Activated CD4-positive, alpha-beta T cell treated with anti-CD3 and anti-CD28 coated beads, Interleukin-2, amount 50 U/mL, for 4 hours (primary cell): ENCODE data around the gene GSS.
"Not testable (repeated sequence)": the region's sequence is repeated elsewhere in the genome, so short reads cannot be mapped to it uniquely, and the experiment has no call there.

Source experiments
- DNase-seq, 2 experiments: peaks; one replicate each; pipeline ENCODE4 v3.0.0-alpha.2; 2020

GSS gene

GRCh38 chr20:34896086-34896621, 59.5 kb downstream of the GSS start:
- no peak for DNase-seq

DNA sequence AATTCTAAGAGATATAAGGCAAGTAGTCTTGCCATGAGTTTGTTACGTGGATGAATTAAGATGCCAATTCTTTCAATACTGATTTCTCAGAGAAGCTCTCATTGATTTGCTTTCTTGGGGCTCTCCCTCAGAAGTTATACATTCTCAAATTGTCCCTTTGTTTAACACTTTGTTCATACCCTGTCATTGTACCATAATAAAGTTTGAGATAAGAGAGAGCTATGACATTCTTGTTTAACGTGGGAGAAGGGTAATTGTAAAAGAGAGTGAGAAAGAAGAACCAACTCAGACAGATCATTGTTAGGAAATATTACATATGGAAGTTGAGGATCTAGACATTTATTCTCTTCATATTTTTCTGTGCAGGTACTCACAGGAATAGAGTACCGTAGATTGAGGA, 60.1 kb downstream of the GSS start:
- no peak for DNase-seq

GRCh38 chr20:34894723-34895122, 60.9 kb downstream of the GSS start:
- DNase-seq: no peak

GRCh38 chr20:34892671-34893070, 62.9 kb downstream of the GSS start:
- no peak for DNase-seq

DNA sequence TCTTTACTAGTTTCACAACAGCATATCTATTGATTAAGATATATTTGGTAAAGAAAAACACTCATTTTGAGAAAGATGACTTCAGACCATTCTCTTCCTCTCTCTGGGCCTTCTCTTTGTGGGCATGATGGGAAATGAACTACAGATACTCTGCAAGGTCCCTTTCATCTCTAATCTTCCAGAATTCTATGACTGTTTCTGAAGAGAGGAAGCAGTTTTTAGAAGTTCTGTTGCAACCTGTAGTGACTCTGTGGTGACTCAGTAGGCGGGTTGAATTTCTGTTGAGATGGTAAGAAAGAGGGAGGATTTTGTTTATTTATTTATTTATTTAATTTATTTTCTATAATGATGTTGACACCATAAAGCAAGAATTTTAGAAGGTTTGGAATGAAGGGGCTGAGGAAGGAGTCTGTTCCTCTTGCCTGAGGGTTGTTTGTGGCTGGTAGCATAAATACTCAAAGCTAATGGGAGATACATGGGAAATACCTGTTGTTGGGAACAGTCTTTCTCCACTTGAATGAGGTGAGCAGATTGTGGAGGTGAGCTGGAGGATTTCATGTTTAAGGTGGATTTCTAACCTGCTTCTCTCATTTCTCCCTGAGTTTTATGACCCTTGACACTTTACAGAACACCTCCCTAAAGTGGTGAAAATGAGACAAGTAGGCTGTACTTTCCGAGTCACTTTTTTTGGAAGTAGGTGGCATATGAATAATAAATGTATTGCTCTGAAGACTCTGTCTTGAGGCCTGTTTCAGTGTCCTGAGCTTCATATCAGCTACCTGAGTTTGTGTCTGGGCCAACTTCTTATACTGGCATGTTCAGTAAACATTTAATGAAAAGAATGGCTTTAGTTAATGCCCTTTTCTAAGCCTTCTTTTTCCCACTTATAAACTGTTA, 64.2 kb downstream of the GSS start:
- peak in 1 of 2 experiments; percentile 14 for DNase-seq

GRCh38 chr20:34888468-34888867, 67.1 kb downstream of the GSS start:
- no peak for DNase-seq

GRCh38 chr20:34887023-34887422, 68.6 kb downstream of the GSS start:
- no peak for DNase-seq

GRCh38 chr20:34886122-34886521, 69.5 kb downstream of the GSS start:
- no peak for DNase-seq

DNA sequence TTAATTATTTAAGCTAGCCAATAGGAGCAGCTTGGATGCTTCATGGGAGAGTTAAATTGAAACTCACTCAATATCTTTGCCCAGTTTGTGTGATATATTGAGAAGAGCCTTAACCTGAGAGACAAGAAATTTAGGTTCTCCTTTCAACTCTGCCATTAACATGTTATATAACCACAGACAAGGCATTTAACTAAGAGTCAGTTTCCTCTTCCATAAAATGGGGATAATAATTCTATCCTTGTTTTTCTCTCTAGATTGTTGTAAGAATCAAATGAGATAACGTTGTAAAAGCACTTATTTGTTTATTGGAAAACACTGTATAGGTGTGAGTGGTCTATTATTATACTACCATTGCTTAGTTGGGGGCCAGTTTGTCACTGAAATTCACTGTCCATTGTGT, 71.3 kb downstream of the GSS start:
- DNase-seq: no peak

DNA sequence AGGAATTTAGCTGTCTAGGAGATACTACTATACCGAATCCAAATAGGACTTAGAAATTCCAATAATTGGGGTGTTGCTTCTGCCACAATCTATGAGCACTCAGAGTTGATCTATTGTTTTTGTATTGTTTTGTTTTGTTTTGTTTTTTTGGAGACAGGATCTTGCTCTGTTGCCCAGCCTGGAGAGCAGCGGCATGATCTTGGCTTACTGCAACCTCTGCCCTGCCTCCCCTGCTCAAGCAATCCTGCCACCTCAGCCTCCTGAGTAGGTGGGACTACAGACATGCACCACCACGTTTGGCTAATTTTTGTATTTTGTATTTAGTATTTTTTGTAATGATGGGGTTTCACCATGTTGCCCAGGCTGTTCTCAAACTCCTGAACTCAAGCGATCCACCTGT, 71.8 kb downstream of the GSS start:
- DNase-seq: no peak

DNA sequence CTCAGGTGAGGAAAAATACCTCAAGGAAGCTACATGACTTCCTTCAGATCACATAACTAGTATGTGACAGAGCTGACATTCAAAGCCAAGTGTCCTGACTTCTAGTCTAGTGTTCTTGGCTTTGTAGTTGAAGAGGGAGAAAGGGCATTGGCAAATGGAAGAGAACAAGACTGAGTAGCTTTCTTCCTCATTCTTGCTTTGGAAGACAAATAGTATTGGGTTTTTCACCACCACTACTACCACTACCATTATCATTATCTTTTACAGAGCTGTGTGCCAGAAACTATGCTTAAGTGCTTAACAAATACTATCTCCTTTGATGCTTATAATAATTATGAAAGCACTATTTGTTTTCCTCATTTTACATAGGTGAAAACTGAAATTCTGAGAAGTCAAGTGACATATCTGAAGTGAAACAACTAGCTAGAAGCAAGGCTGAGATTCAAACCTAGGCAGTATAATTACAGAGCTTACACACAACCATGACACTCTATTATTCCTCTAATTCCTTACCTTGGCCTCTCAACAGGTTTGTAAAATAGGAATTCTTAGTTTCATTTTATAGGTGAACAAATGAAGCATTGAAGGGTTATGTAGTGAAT, 72.4 kb downstream of the GSS start:
- no peak for DNase-seq

DNA sequence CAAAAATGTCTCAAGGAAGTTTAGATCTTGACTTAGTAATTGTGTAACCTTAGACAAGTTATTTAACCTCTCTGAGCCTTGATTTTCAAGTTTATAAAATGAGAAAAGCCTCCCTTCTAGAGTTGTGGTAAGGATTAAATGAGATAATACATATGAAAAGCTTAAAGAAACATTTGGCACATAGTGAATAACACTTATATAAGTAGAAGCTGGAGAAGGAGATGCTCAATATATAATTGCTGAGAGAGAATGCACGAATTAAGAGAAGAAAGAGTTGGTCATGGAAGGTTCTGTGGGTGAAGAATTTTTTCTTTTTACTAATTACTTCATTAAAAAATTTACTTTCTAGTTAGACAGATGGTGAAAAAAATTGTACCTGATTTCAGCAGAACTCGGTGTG, 73.9 kb downstream of the GSS start:
- DNase-seq: no peak

DNA sequence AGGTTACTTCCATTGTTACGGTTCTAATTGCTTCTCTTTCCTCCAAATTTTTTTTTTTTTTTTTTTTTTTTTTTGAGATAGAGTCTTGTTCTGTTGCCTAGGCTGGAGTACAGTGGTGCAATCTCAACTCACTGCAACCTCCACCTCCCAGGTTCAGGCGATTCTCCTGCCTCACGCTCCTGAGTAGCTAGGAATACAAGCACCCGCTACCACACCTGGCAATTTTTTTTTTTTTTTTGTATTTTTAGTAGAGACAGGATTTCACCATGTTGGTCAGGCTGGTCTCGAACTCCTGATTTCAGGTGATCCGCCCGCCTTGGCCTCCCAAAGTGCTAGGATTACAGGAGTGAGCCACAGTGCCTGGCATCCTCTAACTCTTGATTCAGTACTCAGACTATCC, 74.6 kb downstream of the GSS start:
- DNase-seq: not testable (repeated sequence)

DNA sequence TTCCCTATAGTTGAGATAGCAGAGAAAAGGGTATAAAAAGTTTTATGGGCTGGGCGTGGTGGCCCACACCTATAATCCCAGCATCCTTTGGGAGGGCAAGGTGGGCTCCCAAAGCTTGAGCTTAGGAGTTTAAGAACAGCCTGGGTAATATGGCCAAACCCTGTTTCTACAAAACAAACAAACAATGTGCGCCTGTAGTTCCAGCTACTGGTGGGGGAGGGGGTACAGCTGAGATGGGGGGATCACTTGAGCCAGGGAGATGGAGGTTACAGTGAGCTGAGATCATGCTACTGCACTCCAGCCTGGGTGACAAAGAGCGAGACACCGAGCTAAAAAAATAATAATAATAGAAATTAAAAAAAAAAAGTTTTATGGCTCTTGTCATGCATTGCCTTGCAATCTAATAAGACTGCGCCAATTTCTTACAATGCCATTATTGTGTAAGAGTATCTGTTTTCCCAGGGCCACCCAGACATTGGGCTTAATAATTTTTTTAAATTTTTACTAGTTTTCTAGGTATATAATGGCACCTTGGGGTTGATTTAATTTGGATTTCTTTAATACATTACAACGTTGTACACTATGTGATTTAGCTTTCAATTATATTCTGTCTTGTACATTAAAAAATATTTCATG, 75.3 kb downstream of the GSS start:
- DNase-seq: no peak
